HepG2 (cell line): ENCODE data around the gene MINDY1. TPM values are rescaled to one million over a fixed set of nuclear protein-coding genes. Genes with fewer than 3 reads are reported as not detected.

Source experiments
- ATF7-NPFF ChIP-seq: sonication (generic); formaldehyde crosslinking; IDR thresholded peaks from 2 replicates; pipeline ENCODE4 v1.8.1; 2023; ENCODE audit warnings: mild to moderate bottlenecking, low read depth, missing genetic modification reagents, moderate library complexity
- GLI4 ChIP-seq: sonication (generic); formaldehyde crosslinking; IDR thresholded peaks from 2 replicates; pipeline ENCODE4 v1.5.1; 2020; ENCODE audit warnings: missing genetic modification reagents, mild to moderate bottlenecking, moderate library complexity, borderline replicate concordance
- PHB2 ChIP-seq: fragments of 450-650 bp; IDR thresholded peaks from 2 replicates; pipeline ENCODE4 v1.6.1; 2018; ENCODE audit not compliant: partially characterized antibody
- RCOR2 ChIP-seq: IDR thresholded peaks from 2 replicates; pipeline ENCODE4 v1.6.1; 2016; ENCODE audit warnings: missing biosample characterization, missing genetic modification reagents
- ZFP36L2 ChIP-seq: sonication (generic); formaldehyde crosslinking; IDR thresholded peaks from 2 replicates; pipeline ENCODE4 v1.4.0; 2020; ENCODE audit warnings: missing genetic modification reagents
- ZNF24 ChIP-seq: fragments of 450-650 bp; IDR thresholded peaks from 2 replicates; pipeline ENCODE4 v1.6.1; 2017; ENCODE audit warnings: antibody characterized with exemption, mild to moderate bottlenecking
- ZNF274 ChIP-seq: sonication (generic); formaldehyde crosslinking; IDR thresholded peaks from 2 replicates; pipeline ENCODE4 v1.5.1; 2020; ENCODE audit warnings: mild to moderate bottlenecking, missing genetic modification reagents
- ZNF383 ChIP-seq: sonication (generic); formaldehyde crosslinking; IDR thresholded peaks from 2 replicates; pipeline ENCODE4 v1.4.0; 2020; ENCODE audit warnings: missing genetic modification reagents, mild to moderate bottlenecking, borderline replicate concordance
- ZNF496 ChIP-seq: sonication (generic); formaldehyde crosslinking; IDR thresholded peaks from 2 replicates; pipeline ENCODE4 v1.8.1; 2023; ENCODE audit warnings: mild to moderate bottlenecking, moderate library complexity, missing genetic modification reagents; ENCODE audit not compliant: insufficient replicate concordance
- ZNF652 ChIP-seq: IDR thresholded peaks from 2 replicates; pipeline ENCODE4 v1.6.1; 2016; ENCODE audit warnings: low read depth, borderline replicate concordance
- ZNF670 ChIP-seq: sonication (generic); formaldehyde crosslinking; IDR thresholded peaks from 2 replicates; pipeline ENCODE4 v1.8.0; 2022; ENCODE audit warnings: mild to moderate bottlenecking, missing genetic modification reagents, borderline replicate concordance
- ZNF850 ChIP-seq: sonication (generic); formaldehyde crosslinking; conservative IDR thresholded peaks from 2 replicates; pipeline ENCODE4 v1.9.0; 2021; ENCODE audit warnings: mild to moderate bottlenecking, missing genetic modification reagents
- polyA plus RNA-seq, 8 experiments: library from polyadenylated mRNA; depleted of rRNA in 3 of 8; stranded (reverse) in 7 of 8; unstranded in 1 of 8; fragments of >200 nt; fragmentation: Illumina TruSeq in 4 of 8; extraction: Trizol in 4 of 8; gene quantifications; 2 replicates each; pipeline versions ENCODE4 v1.2.1 to v1.2.3, GENCODE V29; 2011 to 2016; ENCODE audit warnings: low read depth in 4 of 8, missing spikeins in 1 of 8, mixed read lengths in 1 of 8; ENCODE audit not compliant: insufficient read depth in 1 of 8
- total RNA-seq, 5 experiments: library from RNA; depleted of rRNA; stranded (reverse); fragments of >200 nt; fragmentation: Illumina TruSeq; extraction: Trizol; gene quantifications; 2 replicates each; pipeline ENCODE4 v1.2.3, GENCODE V29; 2016; ENCODE audit warnings: low read depth in 1 of 5
- TF ChIP-seq, protein P1 (sequence below): sonication (generic); formaldehyde crosslinking; IDR thresholded peaks from 2 replicates; pipeline ENCODE4 v1.4.0; 2020; ENCODE audit warnings: missing genetic modification reagents, borderline replicate concordance
- TF ChIP-seq, protein P2 (sequence below): sonication (generic); formaldehyde crosslinking; IDR thresholded peaks from 2 replicates; pipeline ENCODE4 v1.5.0; 2020; ENCODE audit warnings: mild to moderate bottlenecking, missing genetic modification reagents
- TF ChIP-seq, protein P3 (sequence below): sonication (generic); formaldehyde crosslinking; IDR thresholded peaks from 2 replicates; pipeline ENCODE4 v1.9.0; 2021; ENCODE audit warnings: missing genetic modification reagents, borderline replicate concordance
- TF ChIP-seq, protein P4 (sequence below): IDR thresholded peaks from 2 replicates; pipeline ENCODE4 v1.6.1; 2016
- TF ChIP-seq, protein P5 (sequence below): sonication (generic); formaldehyde crosslinking; IDR thresholded peaks from 2 replicates; pipeline ENCODE4 v1.4.0; 2020; ENCODE audit warnings: missing genetic modification reagents

Gene MINDY1
- total and polyA plus RNA-seq, 2 of the 13 experiments (the other 11 are each of a cell fraction or from before 2014, with no cell fraction given): 11.1 to 15.0 TPM

DNA sequence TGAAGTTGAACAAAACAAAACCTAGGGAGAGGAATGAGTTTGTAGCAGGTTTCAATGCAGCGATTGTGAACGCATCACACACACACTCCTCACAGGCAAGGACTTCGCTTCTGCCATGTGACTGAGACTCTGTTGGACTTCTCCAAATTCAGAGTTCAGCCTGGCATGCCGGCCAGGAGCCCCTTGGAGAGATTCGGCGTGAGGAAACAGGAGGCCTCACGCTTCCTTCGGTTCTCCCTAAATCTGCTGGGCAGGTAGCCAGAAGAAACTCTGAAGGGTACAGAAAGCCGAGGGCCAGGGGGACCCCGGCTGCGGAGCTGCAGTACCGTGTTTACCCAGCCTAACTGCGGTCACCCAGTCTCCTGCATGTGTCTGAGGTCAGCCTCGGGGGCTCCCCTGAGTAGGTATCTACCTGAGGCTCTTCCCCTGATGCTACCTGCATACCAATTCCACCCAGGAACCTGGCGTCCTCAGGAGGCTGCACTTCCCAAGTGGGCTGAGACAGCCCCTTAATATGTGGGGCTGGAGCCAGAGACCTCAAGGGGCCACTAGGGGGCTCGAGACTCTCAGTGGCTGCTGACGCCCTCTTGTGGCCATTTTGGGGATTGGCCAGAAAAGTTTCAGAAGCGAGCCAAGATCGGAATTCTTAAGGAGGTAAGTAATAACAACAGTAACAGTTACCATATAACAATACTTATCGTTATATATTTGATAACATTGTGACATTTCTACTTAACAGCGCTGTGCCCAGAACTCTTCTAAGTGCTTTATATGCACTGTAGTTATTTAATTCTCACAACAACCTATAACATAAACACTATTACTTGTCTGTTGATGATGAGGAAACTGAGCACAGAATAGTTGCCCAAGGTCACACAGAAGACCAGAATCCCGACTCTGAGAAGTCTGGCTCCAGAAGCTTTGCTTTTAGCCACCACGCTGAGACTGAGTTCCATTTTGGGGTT, 27.3 kb downstream of the MINDY1 start (continued):
- no peak for TF ChIP-seq ZNF652 (CRISPR knock-in tag)
- no peak for TF ChIP-seq ZFP36L2
- TF ChIP-seq, protein P1, sequence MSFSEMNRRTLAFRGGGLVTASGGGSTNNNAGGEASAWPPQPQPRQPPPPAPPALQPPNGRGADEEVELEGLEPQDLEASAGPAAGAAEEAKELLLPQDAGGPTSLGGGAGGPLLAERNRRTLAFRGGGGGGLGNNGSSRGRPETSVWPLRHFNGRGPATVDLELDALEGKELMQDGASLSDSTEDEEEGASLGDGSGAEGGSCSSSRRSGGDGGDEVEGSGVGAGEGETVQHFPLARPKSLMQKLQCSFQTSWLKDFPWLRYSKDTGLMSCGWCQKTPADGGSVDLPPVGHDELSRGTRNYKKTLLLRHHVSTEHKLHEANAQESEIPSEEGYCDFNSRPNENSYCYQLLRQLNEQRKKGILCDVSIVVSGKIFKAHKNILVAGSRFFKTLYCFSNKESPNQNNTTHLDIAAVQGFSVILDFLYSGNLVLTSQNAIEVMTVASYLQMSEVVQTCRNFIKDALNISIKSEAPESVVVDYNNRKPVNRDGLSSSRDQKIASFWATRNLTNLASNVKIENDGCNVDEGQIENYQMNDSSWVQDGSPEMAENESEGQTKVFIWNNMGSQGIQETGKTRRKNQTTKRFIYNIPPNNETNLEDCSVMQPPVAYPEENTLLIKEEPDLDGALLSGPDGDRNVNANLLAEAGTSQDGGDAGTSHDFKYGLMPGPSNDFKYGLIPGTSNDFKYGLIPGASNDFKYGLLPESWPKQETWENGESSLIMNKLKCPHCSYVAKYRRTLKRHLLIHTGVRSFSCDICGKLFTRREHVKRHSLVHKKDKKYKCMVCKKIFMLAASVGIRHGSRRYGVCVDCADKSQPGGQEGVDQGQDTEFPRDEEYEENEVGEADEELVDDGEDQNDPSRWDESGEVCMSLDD (CRISPR knock-in tag): no peak
- TF ChIP-seq, protein P2, sequence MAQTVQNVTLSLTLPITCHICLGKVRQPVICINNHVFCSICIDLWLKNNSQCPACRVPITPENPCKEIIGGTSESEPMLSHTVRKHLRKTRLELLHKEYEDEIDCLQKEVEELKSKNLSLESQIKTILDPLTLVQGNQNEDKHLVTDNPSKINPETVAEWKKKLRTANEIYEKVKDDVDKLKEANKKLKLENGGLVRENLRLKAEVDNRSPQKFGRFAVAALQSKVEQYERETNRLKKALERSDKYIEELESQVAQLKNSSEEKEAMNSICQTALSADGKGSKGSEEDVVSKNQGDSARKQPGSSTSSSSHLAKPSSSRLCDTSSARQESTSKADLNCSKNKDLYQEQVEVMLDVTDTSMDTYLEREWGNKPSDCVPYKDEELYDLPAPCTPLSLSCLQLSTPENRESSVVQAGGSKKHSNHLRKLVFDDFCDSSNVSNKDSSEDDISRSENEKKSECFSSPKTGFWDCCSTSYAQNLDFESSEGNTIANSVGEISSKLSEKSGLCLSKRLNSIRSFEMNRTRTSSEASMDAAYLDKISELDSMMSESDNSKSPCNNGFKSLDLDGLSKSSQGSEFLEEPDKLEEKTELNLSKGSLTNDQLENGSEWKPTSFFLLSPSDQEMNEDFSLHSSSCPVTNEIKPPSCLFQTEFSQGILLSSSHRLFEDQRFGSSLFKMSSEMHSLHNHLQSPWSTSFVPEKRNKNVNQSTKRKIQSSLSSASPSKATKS (CRISPR knock-in tag): no peak
- no peak; the same call in 1 of the 2 replicates for TF ChIP-seq GLI4 (CRISPR knock-in tag)
- TF ChIP-seq, protein P3, sequence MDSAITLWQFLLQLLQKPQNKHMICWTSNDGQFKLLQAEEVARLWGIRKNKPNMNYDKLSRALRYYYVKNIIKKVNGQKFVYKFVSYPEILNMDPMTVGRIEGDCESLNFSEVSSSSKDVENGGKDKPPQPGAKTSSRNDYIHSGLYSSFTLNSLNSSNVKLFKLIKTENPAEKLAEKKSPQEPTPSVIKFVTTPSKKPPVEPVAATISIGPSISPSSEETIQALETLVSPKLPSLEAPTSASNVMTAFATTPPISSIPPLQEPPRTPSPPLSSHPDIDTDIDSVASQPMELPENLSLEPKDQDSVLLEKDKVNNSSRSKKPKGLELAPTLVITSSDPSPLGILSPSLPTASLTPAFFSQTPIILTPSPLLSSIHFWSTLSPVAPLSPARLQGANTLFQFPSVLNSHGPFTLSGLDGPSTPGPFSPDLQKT (CRISPR knock-in tag): no peak
- no peak for TF ChIP-seq ZNF670 (CRISPR knock-in tag)
- TF ChIP-seq ZNF850 (CRISPR knock-in tag): no peak
- no peak for TF ChIP-seq ZNF274
- no peak for TF ChIP-seq ATF7-NPFF (CRISPR knock-in tag)
- TF ChIP-seq, protein P4, sequence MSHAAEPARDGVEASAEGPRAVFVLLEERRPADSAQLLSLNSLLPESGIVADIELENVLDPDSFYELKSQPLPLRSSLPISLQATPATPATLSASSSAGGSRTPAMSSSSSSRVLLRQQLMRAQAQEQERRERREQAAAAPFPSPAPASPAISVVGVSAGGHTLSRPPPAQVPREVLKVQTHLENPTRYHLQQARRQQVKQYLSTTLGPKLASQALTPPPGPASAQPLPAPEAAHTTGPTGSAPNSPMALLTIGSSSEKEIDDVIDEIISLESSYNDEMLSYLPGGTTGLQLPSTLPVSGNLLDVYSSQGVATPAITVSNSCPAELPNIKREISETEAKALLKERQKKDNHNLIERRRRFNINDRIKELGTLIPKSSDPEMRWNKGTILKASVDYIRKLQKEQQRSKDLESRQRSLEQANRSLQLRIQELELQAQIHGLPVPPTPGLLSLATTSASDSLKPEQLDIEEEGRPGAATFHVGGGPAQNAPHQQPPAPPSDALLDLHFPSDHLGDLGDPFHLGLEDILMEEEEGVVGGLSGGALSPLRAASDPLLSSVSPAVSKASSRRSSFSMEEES (CRISPR knock-in tag): no peak; the same call in 1 of the 2 replicates
- no peak for TF ChIP-seq ZNF496 (CRISPR knock-in tag)
- TF ChIP-seq PHB2: no peak
- 0 out of 2 replicates have a peak, but pooled peaks have one; percentile 26 for TF ChIP-seq ZNF24
- TF ChIP-seq RCOR2: 0 out of 2 replicates have a peak, but pooled peaks have one; percentile 45
- TF ChIP-seq ZNF383: no peak
- TF ChIP-seq, protein P5, sequence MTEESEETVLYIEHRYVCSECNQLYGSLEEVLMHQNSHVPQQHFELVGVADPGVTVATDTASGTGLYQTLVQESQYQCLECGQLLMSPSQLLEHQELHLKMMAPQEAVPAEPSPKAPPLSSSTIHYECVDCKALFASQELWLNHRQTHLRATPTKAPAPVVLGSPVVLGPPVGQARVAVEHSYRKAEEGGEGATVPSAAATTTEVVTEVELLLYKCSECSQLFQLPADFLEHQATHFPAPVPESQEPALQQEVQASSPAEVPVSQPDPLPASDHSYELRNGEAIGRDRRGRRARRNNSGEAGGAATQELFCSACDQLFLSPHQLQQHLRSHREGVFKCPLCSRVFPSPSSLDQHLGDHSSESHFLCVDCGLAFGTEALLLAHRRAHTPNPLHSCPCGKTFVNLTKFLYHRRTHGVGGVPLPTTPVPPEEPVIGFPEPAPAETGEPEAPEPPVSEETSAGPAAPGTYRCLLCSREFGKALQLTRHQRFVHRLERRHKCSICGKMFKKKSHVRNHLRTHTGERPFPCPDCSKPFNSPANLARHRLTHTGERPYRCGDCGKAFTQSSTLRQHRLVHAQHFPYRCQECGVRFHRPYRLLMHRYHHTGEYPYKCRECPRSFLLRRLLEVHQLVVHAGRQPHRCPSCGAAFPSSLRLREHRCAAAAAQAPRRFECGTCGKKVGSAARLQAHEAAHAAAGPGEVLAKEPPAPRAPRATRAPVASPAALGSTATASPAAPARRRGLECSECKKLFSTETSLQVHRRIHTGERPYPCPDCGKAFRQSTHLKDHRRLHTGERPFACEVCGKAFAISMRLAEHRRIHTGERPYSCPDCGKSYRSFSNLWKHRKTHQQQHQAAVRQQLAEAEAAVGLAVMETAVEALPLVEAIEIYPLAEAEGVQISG (CRISPR knock-in tag): peak; percentile 58; the same call in 1 of the 2 replicates
